Right lobe of liver (tissue), 4 donors: Measurements from ENCODE around the gene RPIA.

Experiments used
- POLR2A ChIP-seq: fragments of 450-650 bp; IDR thresholded peaks from one replicate; pipeline ENCODE4 v1.6.1; 2017; ENCODE audit warnings: antibody characterized with exemption, mild to moderate bottlenecking
- TF ChIP-seq, protein P1 (sequence below), 4 donors: fragments of 200-600 bp in 3 of 4; fragments of 450-650 bp in 1 of 4; IDR thresholded peaks; one replicate each; pipeline versions ENCODE4 v1.5.1 to v1.8.0; 2016 to 2022; ENCODE audit warnings: antibody characterized with exemption in 4 of 4, mild to moderate bottlenecking in 2 of 4
- donor health status: DM: no; HTN: no; CAD: no.
- donor health status: DM: no; HTN: no; CAD: no.
- donor health status: DM: no; HTN: yes; CAD: no.

DNA sequence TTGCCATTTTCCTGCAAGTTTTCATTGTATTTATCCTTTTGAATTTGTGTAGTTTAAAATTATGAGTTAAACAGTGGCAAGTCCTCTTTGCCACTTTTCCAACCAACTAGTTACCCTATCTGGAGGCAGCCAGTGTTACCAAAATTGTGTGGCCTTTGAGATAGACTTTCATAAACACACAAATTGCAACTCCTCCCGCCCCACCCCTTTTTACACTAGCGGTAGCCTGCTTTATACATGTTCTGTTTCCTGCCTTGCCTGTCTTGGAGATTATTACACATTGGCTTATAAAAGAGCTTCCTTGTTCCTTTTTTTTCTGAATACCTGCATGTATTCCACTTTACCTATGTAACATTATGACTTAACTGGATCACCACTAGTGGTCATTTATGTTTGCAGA, 56.5 kb downstream of the RPIA start:
- TF ChIP-seq, protein P1, sequence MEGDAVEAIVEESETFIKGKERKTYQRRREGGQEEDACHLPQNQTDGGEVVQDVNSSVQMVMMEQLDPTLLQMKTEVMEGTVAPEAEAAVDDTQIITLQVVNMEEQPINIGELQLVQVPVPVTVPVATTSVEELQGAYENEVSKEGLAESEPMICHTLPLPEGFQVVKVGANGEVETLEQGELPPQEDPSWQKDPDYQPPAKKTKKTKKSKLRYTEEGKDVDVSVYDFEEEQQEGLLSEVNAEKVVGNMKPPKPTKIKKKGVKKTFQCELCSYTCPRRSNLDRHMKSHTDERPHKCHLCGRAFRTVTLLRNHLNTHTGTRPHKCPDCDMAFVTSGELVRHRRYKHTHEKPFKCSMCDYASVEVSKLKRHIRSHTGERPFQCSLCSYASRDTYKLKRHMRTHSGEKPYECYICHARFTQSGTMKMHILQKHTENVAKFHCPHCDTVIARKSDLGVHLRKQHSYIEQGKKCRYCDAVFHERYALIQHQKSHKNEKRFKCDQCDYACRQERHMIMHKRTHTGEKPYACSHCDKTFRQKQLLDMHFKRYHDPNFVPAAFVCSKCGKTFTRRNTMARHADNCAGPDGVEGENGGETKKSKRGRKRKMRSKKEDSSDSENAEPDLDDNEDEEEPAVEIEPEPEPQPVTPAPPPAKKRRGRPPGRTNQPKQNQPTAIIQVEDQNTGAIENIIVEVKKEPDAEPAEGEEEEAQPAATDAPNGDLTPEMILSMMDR (IDR thresholded peaks at IDR 0.05), result no peak
- no peak for TF ChIP-seq POLR2A
